ENCODE data around the gene MGAT1. TPM values are rescaled to one million over a fixed set of nuclear protein-coding genes. Genes with fewer than 3 reads are reported as not detected.
A peak's percentile ranks its signal among the peaks of the same experiment; 100 is the strongest.

Gene MGAT1
- polyA plus RNA-seq, 3 donors: 231 to 523 (median 385) TPM

GRCh38 chr5:180799194-180799593 is 3.4 kb downstream of the MGAT1 start:
- peaks cover 99% of the 10 kb centered on the region for H3K79me2 ChIP-seq (ENCODE audit: insufficient read depth, low read length)
- H3K4me3 ChIP-seq (replicated peaks in 1 of 3; ENCODE audit: low read depth in 2 of 3, low read length in 3 of 3): peak overlapping the region in 1 of 3 experiments; percentile 98
- DNase-seq: no peak
- no peak overlapping the region for H2AFZ ChIP-seq (ENCODE audit: insufficient read depth, low read depth, low read length, poor library complexity, severe bottlenecking)
- H3K4me3 Mint-ChIP-seq: peak overlapping the region; percentile 63 to 95
- TF ChIP-seq CTCF (IDR thresholded peaks at IDR 0.05): no peak
- H3K9ac ChIP-seq (ENCODE audit: insufficient read depth, low read length, poor library complexity, severe bottlenecking): no peak overlapping the region
- peaks cover 51 to 66% of the 10 kb centered on the region in 2 donors for H3K4me1 ChIP-seq (ENCODE audit: control insufficient read depth in 1 of 2, insufficient read depth in 2 of 2, low read length in 2 of 2)
- WGBS (ENCODE audit: insufficient coverage): 89% methylated on average over 2 of the region's 4 CpGs
- no peaks in the 10 kb centered on the region for H3K9me3 Mint-ChIP-seq
- peak overlapping the region; percentile 92 for H3K4me2 ChIP-seq (replicated peaks; ENCODE audit: extremely low read depth, low read length, poor library complexity, severe bottlenecking)
- H3K27me3 ChIP-seq (ENCODE audit: control insufficient read depth in 2 of 2, insufficient read depth in 2 of 2, low read length in 2 of 2): no peaks in the 10 kb centered on the region
- no peaks in the 10 kb centered on the region for H3K9me3 ChIP-seq (replicated peaks in 1 of 2; ENCODE audit: control insufficient read depth in 1 of 2, insufficient read depth in 1 of 2, low read length in 2 of 2)
- peaks cover 53 to 74% of the 10 kb centered on the region in 2 donors for H3K36me3 ChIP-seq (replicated peaks in 1 of 2; ENCODE audit: control insufficient read depth in 1 of 2, insufficient read depth in 2 of 2, low read length in 2 of 2)
- H3K27ac ChIP-seq (ENCODE audit: low read depth in 1 of 2, low read length in 2 of 2): peak overlapping the region in 1 of 2 donors; percentile 98
- H3K27me3 Mint-ChIP-seq (ENCODE audit: low read depth in 3 of 3): no peaks in the 10 kb centered on the region
- H4K20me1 ChIP-seq (ENCODE audit: insufficient read depth, low read length): peaks cover 84% of the 10 kb centered on the region
- intact Hi-C loops (cut with micrococcal nuclease): no loop called here
- peaks cover 76% of the 10 kb centered on the region for H3K4me1 Mint-ChIP-seq
- H3K36me3 Mint-ChIP-seq: peaks cover 65 to 72% of the 10 kb centered on the region in 2 donors
- peak overlapping the region; percentile 2 to 97 (median 72) for H3K27ac Mint-ChIP-seq

GRCh38 chr5:180798193-180798592 is 4.4 kb downstream of the MGAT1 start:
- Histone ChIP-seq H2AFZ (ENCODE audit: insufficient read depth, low read depth, low read length, poor library complexity, severe bottlenecking) (no peak overlapping the region), H3K4me2 (replicated peaks; ENCODE audit: extremely low read depth, low read length, poor library complexity, severe bottlenecking) (peak overlapping the region; percentile 92), H3K27me3 (ENCODE audit: control insufficient read depth in 2 of 2, insufficient read depth in 2 of 2, low read length in 2 of 2) (no peaks in the 10 kb centered on the region), H3K79me2 (ENCODE audit: insufficient read depth, low read length) (peaks cover 99% of the 10 kb centered on the region), H3K4me1 (ENCODE audit: control insufficient read depth in 1 of 2, insufficient read depth in 2 of 2, low read length in 2 of 2) (peaks cover 47 to 57% of the 10 kb centered on the region in 2 donors), H3K4me3 (replicated peaks in 1 of 3; ENCODE audit: low read depth in 2 of 3, low read length in 3 of 3) (no peak overlapping the region), H3K9ac (ENCODE audit: insufficient read depth, low read length, poor library complexity, severe bottlenecking) (no peak overlapping the region), H4K20me1 (ENCODE audit: insufficient read depth, low read length) (peaks cover 94% of the 10 kb centered on the region), H3K27ac (ENCODE audit: low read depth in 1 of 2, low read length in 2 of 2) (peak overlapping the region; percentile 26 to 98), H3K36me3 (replicated peaks in 1 of 2; ENCODE audit: control insufficient read depth in 1 of 2, insufficient read depth in 2 of 2, low read length in 2 of 2) (peaks cover 58 to 84% of the 10 kb centered on the region in 2 donors), H3K9me3 (replicated peaks in 1 of 2; ENCODE audit: control insufficient read depth in 1 of 2, insufficient read depth in 1 of 2, low read length in 2 of 2) (no peaks in the 10 kb centered on the region)
- 82% methylated on average over 10 of the region's 11 CpGs for WGBS (ENCODE audit: insufficient coverage)
- Mint-ChIP-seq H3K4me1 (peaks cover 74% of the 10 kb centered on the region), H3K4me3 (no peak overlapping the region), H3K27ac (peak overlapping the region in 6 of 7 donors; percentile 13 to 87 (median 51)), H3K9me3 (no peaks in the 10 kb centered on the region), H3K36me3 (peaks cover 69 to 82% of the 10 kb centered on the region in 2 donors), H3K27me3 (ENCODE audit: low read depth in 3 of 3) (no peaks in the 10 kb centered on the region)
- intact Hi-C loops (cut with micrococcal nuclease): no loop called here
- no peak for TF ChIP-seq CTCF (IDR thresholded peaks at IDR 0.05)
- no peak for DNase-seq
